Measurements from ENCODE around the gene GABRP.

The GABRP gene

DNA sequence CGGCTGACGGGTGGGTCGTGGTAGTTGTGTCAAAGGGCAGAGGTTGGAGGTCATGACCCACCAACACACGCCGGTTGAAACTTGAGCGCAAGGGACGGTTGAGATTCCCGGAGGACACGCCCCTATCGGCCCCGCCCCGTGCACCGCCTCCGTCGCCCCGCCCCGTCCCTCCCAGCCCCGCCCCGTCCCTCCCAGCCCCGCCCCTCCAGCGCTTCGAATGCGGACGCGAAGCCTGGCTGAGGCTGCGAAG is 78.1 kb downstream of the GABRP start:
- no peak for DNase-seq (ENCODE audit: low read depth, low spot score)

DNA sequence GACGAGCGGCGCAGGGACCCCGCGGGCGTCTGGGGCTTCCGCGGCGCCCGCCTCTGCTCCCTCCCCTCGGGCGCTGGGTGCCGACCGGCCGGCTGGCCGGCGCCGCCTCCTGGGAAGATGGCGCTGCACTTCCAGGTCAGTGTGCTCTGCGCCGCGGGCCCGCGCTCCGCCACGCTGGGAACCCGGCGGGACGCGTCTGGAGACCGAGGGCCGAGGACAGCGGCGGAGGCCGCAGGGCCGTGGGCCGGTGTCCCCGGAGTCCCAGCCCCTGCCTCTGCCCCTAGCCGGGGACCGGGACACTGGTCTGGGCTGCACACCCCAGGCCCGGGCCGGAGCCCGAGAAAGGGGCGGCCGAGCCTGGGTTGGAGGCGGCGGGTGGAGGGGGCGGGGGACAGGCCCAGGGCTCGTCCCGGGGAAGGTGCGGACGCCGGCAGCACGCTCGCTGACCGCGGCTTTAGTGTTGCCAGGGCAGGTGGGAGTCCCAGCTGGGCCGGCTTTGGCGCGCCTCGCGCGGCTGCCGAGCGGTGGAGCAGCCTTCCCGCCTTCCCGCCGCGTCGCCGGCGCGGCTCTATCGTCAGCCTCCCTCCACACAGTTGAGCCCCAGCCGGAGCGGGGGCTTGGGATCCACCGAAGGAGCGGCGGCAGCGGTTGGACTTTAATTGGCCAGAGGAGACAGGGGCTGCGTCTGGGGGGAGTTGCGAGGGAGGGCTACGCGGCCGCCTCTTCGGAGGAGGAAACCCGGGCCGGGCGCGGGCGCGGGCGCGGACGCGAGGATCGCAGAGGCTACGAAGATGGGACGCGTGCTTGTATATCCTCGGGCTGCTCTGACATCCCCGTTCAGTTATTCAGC is 78.6 kb downstream of the GABRP start, which contains the start of gene RANBP17:
Gene RANBP17, plus strand, starts transcription at position 102 of the 850 bp plus-strand sequence.
- DNase-seq (ENCODE audit: low read depth, low spot score) = no peak

DNA sequence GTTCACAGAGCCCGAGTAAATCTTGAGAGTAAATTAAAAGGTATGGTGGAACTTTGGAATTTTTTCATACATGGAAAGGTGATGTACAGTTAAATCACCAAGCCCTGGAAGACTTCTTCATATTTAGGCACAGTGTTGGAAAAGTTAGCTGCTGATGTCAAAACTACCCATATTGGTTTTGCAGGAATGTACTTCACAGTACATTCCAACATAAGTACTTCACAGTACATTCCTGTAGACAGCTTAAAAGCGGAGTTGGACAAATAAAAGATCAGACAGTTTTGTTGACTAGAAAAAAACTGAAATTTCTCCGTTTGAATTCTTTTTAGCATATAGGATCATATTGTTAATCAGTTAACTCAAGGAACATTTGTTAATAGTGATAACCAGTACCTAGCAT is 80.1 kb downstream of the GABRP start:
- no peak for DNase-seq (ENCODE audit: low read depth, low spot score)

Measured in iPS DF 19.7 (cell line).